ENCODE results near the gene BSPRY.
A peak's percentile ranks its signal among the peaks of the same experiment; 100 is the strongest.
"Not testable (repeated sequence)": the region's sequence is repeated elsewhere in the genome, so short reads cannot be mapped to it uniquely, and the experiment has no call there.

The BSPRY gene

GRCh38 chr9:113352006-113352405 lies 2.7 kb downstream of the BSPRY start:
- no peak overlapping the region for H3K4me3 ChIP-seq (ENCODE audit: low read depth in 1 of 5, low read length in 5 of 5)
- no peak overlapping the region for H3K9ac ChIP-seq (ENCODE audit: low read length in 5 of 5)
- peaks cover 2 to 15% (median 10%) of the 10 kb centered on the region in 5 donors for H3K4me1 ChIP-seq (ENCODE audit: control insufficient read depth in 5 of 5, insufficient read depth in 5 of 5, low read length in 5 of 5)
- H3K36me3 ChIP-seq (ENCODE audit: control insufficient read depth in 5 of 5, insufficient read depth in 5 of 5, low read length in 5 of 5), result no peaks in the 10 kb centered on the region
- peaks cover 0 to 20% (median 17%) of the 10 kb centered on the region in 5 donors for H3K27me3 ChIP-seq (ENCODE audit: control insufficient read depth in 5 of 5, insufficient read depth in 4 of 5, low read length in 5 of 5)
- no peaks in the 10 kb centered on the region for H3K9me3 ChIP-seq (ENCODE audit: control insufficient read depth in 5 of 5, low read length in 5 of 5)
- no peak overlapping the region for H3K27ac ChIP-seq (ENCODE audit: low read depth, low read length)

GRCh38 chr9:113352411-113352810 lies 3.1 kb downstream of the BSPRY start:
- Histone ChIP-seq H3K4me1 (ENCODE audit: control insufficient read depth in 5 of 5, insufficient read depth in 5 of 5, low read length in 5 of 5) (peaks cover 2 to 15% (median 10%) of the 10 kb centered on the region in 5 donors), H3K27ac (ENCODE audit: low read depth, low read length) (no peak overlapping the region), H3K9me3 (ENCODE audit: control insufficient read depth in 5 of 5, low read length in 5 of 5) (no peaks in the 10 kb centered on the region), H3K4me3 (ENCODE audit: low read depth in 1 of 5, low read length in 5 of 5) (no peak overlapping the region), H3K27me3 (ENCODE audit: control insufficient read depth in 5 of 5, insufficient read depth in 4 of 5, low read length in 5 of 5) (peaks cover 0 to 20% (median 17%) of the 10 kb centered on the region in 5 donors), H3K36me3 (ENCODE audit: control insufficient read depth in 5 of 5, insufficient read depth in 5 of 5, low read length in 5 of 5) (no peaks in the 10 kb centered on the region), H3K9ac (ENCODE audit: low read length in 5 of 5) (no peak overlapping the region)

DNA sequence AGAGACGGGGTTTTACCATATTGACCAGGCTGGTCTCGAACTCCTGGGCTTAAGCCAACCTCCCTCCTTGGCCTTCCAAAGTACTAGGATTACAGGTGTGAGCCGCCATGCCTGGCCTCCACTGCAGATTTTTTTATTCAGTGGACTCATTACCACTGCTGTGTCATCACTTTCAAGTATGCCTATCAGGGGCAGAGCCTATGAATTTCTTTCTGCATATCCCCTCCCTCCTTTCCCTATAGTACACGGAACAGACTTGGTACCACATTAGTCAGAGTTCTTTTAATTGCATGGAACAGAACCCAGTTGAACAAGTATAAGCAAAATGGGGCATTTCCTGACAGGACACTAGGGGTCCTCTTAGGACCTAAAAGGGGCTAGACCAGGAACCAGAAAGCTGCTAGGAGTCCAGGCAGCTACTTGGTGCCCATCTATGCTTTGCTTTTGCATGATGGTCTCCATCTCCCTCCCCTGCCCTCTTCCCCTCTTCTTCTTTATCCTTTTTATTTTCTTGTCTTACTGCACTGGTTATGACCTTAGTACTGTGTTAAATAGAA lies 5.8 kb downstream of the BSPRY start:
- no peak overlapping the region for H3K27ac ChIP-seq (ENCODE audit: low read depth, low read length)
- H3K9ac ChIP-seq (ENCODE audit: low read length in 5 of 5), result no peak overlapping the region
- peaks cover 0 to 18% (median 14%) of the 10 kb centered on the region in 5 donors for H3K27me3 ChIP-seq (ENCODE audit: control insufficient read depth in 5 of 5, insufficient read depth in 4 of 5, low read length in 5 of 5)
- H3K4me3 ChIP-seq (ENCODE audit: low read depth in 1 of 5, low read length in 5 of 5), result no peak overlapping the region
- no peaks in the 10 kb centered on the region for H3K9me3 ChIP-seq (ENCODE audit: control insufficient read depth in 5 of 5, low read length in 5 of 5)
- peaks cover 2 to 10% (median 5%) of the 10 kb centered on the region in 5 donors for H3K4me1 ChIP-seq (ENCODE audit: control insufficient read depth in 5 of 5, insufficient read depth in 5 of 5, low read length in 5 of 5)
- H3K36me3 ChIP-seq (ENCODE audit: control insufficient read depth in 5 of 5, insufficient read depth in 5 of 5, low read length in 5 of 5), result no peaks in the 10 kb centered on the region

- Histone ChIP-seq H3K4me1 (ENCODE audit: control insufficient read depth in 5 of 5, insufficient read depth in 5 of 5, low read length in 5 of 5) (no peaks in the 10 kb centered on the region), H3K36me3 (ENCODE audit: control insufficient read depth in 5 of 5, insufficient read depth in 5 of 5, low read length in 5 of 5) (no peaks in the 10 kb centered on the region), H3K9ac (ENCODE audit: low read length in 5 of 5) (no peak overlapping the region), H3K4me3 (ENCODE audit: low read depth in 1 of 5, low read length in 5 of 5) (no peak overlapping the region), H3K27ac (ENCODE audit: low read depth, low read length) (no peak overlapping the region), H3K9me3 (ENCODE audit: control insufficient read depth in 5 of 5, low read length in 5 of 5) (no peaks in the 10 kb centered on the region), H3K27me3 (ENCODE audit: control insufficient read depth in 5 of 5, insufficient read depth in 4 of 5, low read length in 5 of 5) (peaks cover 0 to 9% (median 0%) of the 10 kb centered on the region in 5 donors)
Measured at GRCh38 chr9:113356686-113357292, 7.4 kb downstream of the BSPRY start.

GRCh38 chr9:113359385-113359784 lies 10.0 kb downstream of the BSPRY start:
- H3K27ac ChIP-seq (ENCODE audit: low read depth, low read length), result no peak overlapping the region
- no peaks in the 10 kb centered on the region for H3K4me1 ChIP-seq (ENCODE audit: control insufficient read depth in 5 of 5, insufficient read depth in 5 of 5, low read length in 5 of 5)

DNA sequence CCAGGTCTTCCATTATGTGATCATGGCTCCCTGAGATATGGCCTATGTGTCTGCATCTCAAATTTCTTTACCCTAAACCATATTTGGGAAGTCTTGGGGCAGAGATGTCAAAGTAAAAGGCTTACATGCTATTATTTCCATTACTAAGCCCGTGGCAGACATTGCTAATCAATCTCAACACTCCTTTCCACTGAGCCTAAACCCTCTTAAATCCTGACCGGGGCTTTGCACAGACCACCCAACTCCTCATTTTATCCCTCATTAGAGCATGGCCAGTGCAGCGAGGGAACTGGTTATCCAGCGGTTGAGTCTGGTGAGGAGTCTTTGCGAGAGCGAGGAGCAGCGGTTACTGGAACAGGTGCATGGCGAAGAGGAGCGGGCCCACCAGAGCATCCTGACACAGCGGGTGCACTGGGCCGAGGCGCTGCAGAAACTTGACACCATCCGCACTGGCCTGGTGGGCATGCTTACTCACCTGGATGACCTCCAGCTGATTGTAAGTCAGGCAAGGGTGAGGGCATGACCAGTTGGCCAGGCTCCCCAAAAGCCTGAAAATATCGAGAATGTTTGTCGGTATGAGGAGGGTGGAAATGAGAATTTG lies 11.0 kb downstream of the BSPRY start:
- Histone ChIP-seq H3K27ac (ENCODE audit: low read depth, low read length) (no peak overlapping the region), H3K4me3 (ENCODE audit: low read depth in 1 of 5, low read length in 5 of 5) (no peak overlapping the region), H3K9me3 (ENCODE audit: control insufficient read depth in 5 of 5, low read length in 5 of 5) (no peaks in the 10 kb centered on the region), H3K4me1 (ENCODE audit: control insufficient read depth in 5 of 5, insufficient read depth in 5 of 5, low read length in 5 of 5) (peaks cover 0 to under 1% (median 0%) of the 10 kb centered on the region in 5 donors), H3K9ac (ENCODE audit: low read length in 5 of 5) (no peak overlapping the region), H3K27me3 (ENCODE audit: control insufficient read depth in 5 of 5, insufficient read depth in 4 of 5, low read length in 5 of 5) (no peaks in the 10 kb centered on the region), H3K36me3 (ENCODE audit: control insufficient read depth in 5 of 5, insufficient read depth in 5 of 5, low read length in 5 of 5) (no peaks in the 10 kb centered on the region)

More at GRCh38 chr9:113359385-113359784, 10.0 kb downstream of the BSPRY start:
- Histone ChIP-seq H3K9me3 (ENCODE audit: control insufficient read depth in 5 of 5, low read length in 5 of 5) (no peaks in the 10 kb centered on the region), H3K27me3 (ENCODE audit: control insufficient read depth in 5 of 5, insufficient read depth in 4 of 5, low read length in 5 of 5) (no peaks in the 10 kb centered on the region), H3K9ac (ENCODE audit: low read length in 5 of 5) (no peak overlapping the region), H3K4me3 (ENCODE audit: low read depth in 1 of 5, low read length in 5 of 5) (no peak overlapping the region), H3K36me3 (ENCODE audit: control insufficient read depth in 5 of 5, insufficient read depth in 5 of 5, low read length in 5 of 5) (no peaks in the 10 kb centered on the region)

GRCh38 chr9:113361304-113362018 lies 12.1 kb downstream of the BSPRY start:
- no peak overlapping the region for H3K9ac ChIP-seq (ENCODE audit: low read length in 5 of 5)

DNA sequence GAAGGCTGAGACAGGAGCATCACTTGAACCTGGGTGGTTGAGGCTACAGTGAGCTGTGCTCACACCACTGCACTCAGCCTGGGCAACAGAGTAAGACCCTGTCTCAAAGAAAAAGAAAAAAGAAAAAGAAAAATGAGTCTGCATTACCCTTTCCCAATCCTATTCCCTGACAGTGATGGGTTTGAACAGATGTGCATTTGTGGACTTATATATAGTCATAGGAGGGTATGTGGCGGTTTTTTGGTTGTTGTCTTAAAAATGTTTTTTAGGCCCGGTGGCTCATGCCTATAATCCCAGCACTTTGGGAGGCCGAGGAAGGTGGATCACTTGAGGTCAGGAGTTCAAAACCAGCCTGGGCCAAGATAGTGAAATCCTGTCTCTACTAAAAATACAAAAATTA lies 14.0 kb downstream of the BSPRY start:
- H3K9ac ChIP-seq (ENCODE audit: low read length in 5 of 5), result no peak overlapping the region
- H3K9me3 ChIP-seq (ENCODE audit: control insufficient read depth in 5 of 5, low read length in 5 of 5), result no peaks in the 10 kb centered on the region
- no peaks in the 10 kb centered on the region for H3K36me3 ChIP-seq (ENCODE audit: control insufficient read depth in 5 of 5, insufficient read depth in 5 of 5, low read length in 5 of 5)
- H3K27ac ChIP-seq (ENCODE audit: low read depth, low read length), result no peak overlapping the region
- H3K4me3 ChIP-seq (ENCODE audit: low read depth in 1 of 5, low read length in 5 of 5), result no peak overlapping the region
- no peaks in the 10 kb centered on the region for H3K27me3 ChIP-seq (ENCODE audit: control insufficient read depth in 5 of 5, insufficient read depth in 4 of 5, low read length in 5 of 5)
- peaks cover 0 to 3% (median 0%) of the 10 kb centered on the region in 5 donors for H3K4me1 ChIP-seq (ENCODE audit: control insufficient read depth in 5 of 5, insufficient read depth in 5 of 5, low read length in 5 of 5)

More at GRCh38 chr9:113361304-113362018, 12.1 kb downstream of the BSPRY start:
- Histone ChIP-seq H3K27ac (ENCODE audit: low read depth, low read length) (no peak overlapping the region), H3K4me3 (ENCODE audit: low read depth in 1 of 5, low read length in 5 of 5) (no peak overlapping the region), H3K36me3 (ENCODE audit: control insufficient read depth in 5 of 5, insufficient read depth in 5 of 5, low read length in 5 of 5) (no peaks in the 10 kb centered on the region), H3K27me3 (ENCODE audit: control insufficient read depth in 5 of 5, insufficient read depth in 4 of 5, low read length in 5 of 5) (no peaks in the 10 kb centered on the region), H3K9me3 (ENCODE audit: control insufficient read depth in 5 of 5, low read length in 5 of 5) (no peaks in the 10 kb centered on the region), H3K4me1 (ENCODE audit: control insufficient read depth in 5 of 5, insufficient read depth in 5 of 5, low read length in 5 of 5) (peaks cover 0 to 3% (median 0%) of the 10 kb centered on the region in 5 donors)

DNA sequence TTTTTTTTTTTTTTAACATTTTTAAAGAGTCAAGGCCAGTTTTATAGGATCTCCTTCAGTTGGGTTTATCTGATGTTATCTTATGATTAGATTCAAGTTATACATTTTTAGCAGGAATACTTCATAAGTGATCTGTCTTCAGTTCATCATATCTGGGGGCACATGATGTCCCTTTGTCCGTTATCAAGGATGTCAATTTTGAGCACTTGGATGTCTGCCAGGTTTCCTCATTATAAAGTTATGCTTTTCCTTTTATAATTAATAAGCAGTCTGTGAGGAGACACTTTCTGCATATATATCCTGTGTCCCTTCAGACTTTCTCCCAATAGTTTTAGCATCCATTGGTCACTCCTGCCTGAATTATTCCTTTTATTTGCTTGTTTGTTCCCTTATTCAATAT lies 15.6 kb downstream of the BSPRY start:
- peaks cover 0 to 3% (median 0%) of the 10 kb centered on the region in 5 donors for H3K4me1 ChIP-seq (ENCODE audit: control insufficient read depth in 5 of 5, insufficient read depth in 5 of 5, low read length in 5 of 5)
- H3K9me3 ChIP-seq (ENCODE audit: control insufficient read depth in 5 of 5, low read length in 5 of 5), result no peaks in the 10 kb centered on the region
- H3K27ac ChIP-seq (ENCODE audit: low read depth, low read length), result no peak overlapping the region
- H3K9ac ChIP-seq (ENCODE audit: low read length in 5 of 5), result no peak overlapping the region
- no peaks in the 10 kb centered on the region for H3K36me3 ChIP-seq (ENCODE audit: control insufficient read depth in 5 of 5, insufficient read depth in 5 of 5, low read length in 5 of 5)
- H3K27me3 ChIP-seq (ENCODE audit: control insufficient read depth in 5 of 5, insufficient read depth in 4 of 5, low read length in 5 of 5), result no peaks in the 10 kb centered on the region
- no peak overlapping the region for H3K4me3 ChIP-seq (ENCODE audit: low read depth in 1 of 5, low read length in 5 of 5)

DNA sequence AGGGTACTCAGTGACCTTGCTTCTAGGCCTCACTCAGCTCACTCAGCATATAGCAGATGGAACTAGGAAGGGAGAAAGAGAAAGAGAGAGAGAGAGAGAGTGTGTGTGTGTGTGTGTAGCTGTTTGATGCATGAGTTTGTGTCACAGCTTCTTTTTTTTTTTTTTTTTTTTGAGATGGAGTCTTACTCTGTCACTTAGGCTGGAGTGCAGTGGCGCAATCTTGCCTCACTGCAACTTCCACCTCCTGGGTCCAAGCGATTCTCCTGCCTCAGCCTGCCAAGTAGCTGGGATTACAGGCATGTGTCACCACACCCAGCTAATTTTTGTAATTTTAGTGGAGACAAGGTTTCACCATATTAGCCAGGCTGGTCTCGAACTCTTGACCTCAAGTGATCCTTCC lies 16.3 kb downstream of the BSPRY start:
- not testable (repeated sequence) for H3K9me3 ChIP-seq (ENCODE audit: control insufficient read depth in 5 of 5, low read length in 5 of 5); H3K4me1 ChIP-seq (ENCODE audit: control insufficient read depth in 5 of 5, insufficient read depth in 5 of 5, low read length in 5 of 5); H3K36me3 ChIP-seq (ENCODE audit: control insufficient read depth in 5 of 5, insufficient read depth in 5 of 5, low read length in 5 of 5); H3K9ac ChIP-seq (ENCODE audit: low read length in 5 of 5); H3K27me3 ChIP-seq (ENCODE audit: control insufficient read depth in 5 of 5, insufficient read depth in 4 of 5, low read length in 5 of 5); H3K4me3 ChIP-seq (ENCODE audit: low read depth in 1 of 5, low read length in 5 of 5)
- H3K27ac ChIP-seq (ENCODE audit: low read depth, low read length), result peak overlapping the region; percentile 37

All from subcutaneous abdominal adipose tissue (tissue), 5 donors.